ENCODE measurements around the gene WDR91.

WDR91 gene

DNA sequence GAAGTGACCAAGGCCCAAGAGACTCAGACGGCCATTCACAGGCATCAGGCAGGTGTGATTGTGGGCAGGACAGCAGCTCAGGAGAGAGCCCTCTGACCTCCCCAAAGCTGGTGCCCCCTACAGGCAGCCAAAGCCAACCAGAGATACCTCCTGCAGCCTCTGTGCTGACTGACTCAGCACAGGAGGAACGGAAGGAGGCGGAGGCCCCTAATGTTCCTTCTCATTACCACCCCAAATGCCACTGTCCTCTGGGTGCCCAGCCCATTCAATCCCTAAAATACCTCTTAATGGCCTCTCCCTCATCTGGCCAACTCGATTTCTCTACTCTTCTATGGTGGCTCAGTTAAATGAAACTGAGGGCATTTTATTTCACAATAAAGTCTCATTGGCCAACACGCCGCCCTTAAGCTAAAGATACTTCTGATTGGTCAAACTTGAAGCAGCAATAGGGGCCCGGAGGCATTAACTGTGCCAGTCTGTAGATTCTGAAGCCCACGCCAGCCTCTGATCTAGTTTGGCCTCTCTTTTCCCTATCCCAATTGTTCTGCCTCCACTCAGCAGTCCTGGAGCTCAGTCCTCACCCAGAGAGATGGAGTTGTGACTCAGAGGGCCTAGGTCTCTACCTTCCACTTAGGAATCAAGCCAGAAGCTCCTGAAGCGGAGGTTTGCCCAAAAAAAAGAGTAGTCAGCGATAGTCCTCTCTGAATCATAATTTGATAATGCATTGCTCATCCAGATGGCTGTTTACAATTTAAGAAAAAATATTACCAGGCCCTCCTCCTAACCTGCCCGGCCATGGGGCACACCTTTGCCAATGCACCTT lies 42.0 kb downstream of the WDR91 start:
- TF ChIP-seq, protein P1, sequence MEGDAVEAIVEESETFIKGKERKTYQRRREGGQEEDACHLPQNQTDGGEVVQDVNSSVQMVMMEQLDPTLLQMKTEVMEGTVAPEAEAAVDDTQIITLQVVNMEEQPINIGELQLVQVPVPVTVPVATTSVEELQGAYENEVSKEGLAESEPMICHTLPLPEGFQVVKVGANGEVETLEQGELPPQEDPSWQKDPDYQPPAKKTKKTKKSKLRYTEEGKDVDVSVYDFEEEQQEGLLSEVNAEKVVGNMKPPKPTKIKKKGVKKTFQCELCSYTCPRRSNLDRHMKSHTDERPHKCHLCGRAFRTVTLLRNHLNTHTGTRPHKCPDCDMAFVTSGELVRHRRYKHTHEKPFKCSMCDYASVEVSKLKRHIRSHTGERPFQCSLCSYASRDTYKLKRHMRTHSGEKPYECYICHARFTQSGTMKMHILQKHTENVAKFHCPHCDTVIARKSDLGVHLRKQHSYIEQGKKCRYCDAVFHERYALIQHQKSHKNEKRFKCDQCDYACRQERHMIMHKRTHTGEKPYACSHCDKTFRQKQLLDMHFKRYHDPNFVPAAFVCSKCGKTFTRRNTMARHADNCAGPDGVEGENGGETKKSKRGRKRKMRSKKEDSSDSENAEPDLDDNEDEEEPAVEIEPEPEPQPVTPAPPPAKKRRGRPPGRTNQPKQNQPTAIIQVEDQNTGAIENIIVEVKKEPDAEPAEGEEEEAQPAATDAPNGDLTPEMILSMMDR (IDR thresholded peaks at IDR 0.05): peak; percentile 70

DNA sequence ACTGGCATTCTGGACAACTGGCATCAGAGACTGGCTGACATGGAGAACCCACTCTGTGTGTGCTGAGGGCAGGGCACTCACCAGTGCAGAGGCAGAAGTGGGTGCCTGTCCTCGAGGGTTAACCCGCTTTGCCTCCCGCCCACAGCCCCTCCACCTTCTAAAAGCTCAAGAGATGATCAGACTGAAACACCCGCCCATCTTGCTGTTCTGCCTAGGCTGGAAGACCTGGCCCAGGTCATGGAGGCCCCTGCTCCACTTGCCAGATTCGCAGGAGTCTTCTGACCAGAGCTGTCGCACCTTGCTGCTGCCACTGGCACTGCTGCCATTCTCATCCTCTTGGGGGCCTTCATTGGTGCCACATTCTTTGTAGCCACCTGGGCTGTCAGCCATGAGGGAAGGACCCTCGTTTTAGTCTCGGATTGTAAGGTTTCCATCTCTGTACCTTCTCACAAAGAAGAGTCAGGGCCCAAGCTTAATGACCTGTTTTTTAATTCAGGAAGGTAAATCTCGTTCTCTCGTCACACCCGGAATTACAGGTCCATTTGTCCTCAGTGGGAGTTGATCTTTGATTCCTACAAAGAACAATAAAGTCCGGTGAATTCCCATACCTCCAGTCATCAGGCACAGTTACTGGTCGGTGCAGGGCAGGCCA lies 42.7 kb downstream of the WDR91 start:
- TF ChIP-seq, protein P1 (IDR thresholded peaks at IDR 0.05): no peak

DNA sequence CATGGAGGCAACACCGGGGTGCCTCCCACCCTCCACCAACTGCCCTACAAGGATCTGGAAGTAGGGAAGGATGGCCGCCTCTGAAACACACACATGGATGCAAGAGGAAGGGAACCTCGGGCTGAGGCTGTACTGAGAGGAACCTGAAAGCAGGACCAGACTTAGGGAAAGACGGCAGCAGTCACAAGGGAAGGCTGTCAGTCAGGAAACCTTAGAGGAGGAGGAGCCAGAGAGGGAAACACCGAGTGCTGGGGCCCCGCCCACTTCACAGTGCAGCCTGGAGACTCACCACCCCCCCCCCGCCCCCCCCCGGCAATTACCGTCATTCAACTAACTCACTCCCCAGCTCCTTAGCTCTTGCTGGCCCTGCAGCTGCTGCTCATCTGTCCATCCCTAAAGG lies 43.3 kb downstream of the WDR91 start:
- TF ChIP-seq, protein P1 (IDR thresholded peaks at IDR 0.05): no peak

DNA sequence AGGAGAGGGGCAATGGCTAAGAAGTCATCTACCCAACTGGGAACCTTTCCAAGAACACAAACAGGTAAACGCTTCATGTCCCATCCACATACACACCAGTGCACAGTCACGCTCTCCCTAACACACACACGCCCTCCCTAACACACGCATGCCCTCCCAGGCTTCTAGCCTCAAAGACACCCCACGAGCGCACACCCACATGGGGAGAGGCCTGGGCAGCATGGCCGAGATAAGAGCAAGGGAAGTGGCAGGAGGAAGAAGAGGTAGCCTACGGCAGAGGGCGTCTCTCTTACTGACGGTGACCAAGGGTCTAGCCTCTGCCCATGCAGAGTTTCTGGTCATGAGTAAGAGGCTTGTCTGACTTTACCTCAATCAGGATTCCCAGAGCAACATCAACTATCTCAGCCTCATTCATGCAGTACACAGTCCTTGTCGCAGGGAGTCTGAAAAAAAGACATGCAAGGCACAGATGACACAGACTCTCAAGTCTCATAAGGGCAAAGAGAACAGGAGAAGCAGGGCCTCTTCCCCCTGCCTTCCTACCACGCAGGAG lies 43.9 kb downstream of the WDR91 start:
- TF ChIP-seq, protein P1 (IDR thresholded peaks at IDR 0.05): no peak

DNA sequence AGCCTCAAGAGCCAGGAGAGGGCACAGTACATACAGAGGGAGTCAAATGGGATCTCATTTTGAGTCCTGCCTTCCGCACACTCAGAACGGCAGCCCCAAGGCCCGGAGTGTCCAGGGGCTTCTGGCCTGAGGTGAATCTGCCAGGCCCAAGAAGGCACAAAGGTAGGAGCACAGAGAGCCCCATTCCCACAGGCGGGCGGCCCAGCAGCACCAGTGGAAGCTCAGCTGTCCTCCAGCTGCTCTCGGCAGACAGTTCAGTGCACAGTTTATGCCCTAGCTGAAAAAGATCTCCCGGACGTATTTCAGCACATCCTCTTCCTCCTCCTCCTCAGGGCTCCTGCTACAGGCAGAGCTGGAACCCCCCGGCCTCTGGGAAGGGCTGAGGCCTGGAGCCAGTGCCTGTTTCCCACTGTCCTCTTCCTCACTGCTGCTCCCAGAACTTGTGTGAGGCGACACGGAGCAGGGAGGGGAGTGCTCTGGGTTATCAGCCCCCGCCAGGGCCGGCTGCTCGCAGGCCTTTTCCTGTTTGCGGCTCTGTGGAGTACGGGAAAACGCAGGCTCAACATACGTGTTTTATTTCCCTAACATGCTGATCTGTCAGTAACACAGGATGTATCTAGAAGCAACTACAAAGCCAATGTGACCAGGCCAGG lies 44.9 kb downstream of the WDR91 start:
- TF ChIP-seq, protein P1 (IDR thresholded peaks at IDR 0.05): no peak

DNA sequence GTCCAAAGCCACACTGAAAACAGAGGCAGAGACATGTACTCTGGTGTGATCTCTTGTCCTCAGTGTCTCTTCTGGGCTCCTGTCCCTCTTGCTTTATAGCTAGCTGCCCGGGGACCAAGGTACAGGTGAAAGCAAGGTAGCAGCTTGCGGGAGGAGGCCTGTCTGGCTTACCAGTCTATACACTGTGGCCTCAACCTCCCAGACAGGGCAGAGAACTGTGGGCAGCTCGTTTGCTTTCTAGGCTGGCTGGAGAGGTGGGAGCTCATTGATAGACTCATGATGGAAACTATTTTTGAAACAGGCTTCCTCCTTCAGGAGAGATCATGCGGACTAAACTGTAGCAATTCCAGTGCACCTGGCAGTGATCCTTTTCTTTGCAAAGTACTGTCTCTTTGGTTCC lies 45.5 kb downstream of the WDR91 start:
- TF ChIP-seq, protein P1 (IDR thresholded peaks at IDR 0.05): no peak

GRCh38 chr7:135164357-135165061 lies 46.8 kb downstream of the WDR91 start:
- TF ChIP-seq, protein P1 (IDR thresholded peaks at IDR 0.05): no peak

All from LNCAP (cell line).